Measurements from ENCODE around the gene ARHGAP21.
A peak's percentile ranks its signal among the peaks of the same experiment; 100 is the strongest.
"Not testable (repeated sequence)": the region's sequence is repeated elsewhere in the genome, so short reads cannot be mapped to it uniquely, and the experiment has no call there.

The ARHGAP21 gene

DNA sequence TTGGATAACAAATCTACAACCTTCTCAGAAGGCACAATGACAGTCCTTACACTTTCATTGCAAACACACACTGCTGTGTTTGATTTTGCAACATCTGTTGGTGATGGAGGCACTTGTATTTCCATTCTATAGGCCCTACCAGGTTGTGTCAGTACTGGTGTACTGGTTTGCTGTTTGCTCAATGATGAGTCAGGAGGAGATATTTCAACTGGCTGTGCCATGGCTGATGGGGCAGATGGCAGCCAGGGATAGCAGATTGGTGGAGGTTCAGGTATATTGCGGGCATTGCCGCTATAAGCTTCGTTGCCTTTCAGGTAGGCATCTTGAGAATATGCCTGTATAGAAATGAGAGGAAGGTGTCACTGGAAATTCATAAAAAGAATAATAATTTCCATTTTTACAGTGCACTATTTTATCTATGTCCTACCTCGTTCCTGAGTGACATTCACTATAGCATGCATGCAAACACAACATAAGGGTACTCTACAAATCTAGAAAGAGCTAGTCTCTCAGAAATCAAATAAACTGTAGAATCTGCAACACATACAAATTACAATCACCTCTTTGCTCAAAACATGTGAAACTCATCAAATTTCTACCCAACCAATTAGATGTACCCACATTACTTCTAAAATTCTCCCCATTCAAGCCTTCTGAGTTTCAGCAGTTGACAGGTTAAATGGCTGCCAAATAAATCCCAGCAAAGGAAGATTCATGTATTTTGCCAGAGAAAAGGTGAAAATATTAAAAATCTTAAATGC is 102.5 kb downstream of the ARHGAP21 start:
- not testable (repeated sequence) for DNase-seq

DNA sequence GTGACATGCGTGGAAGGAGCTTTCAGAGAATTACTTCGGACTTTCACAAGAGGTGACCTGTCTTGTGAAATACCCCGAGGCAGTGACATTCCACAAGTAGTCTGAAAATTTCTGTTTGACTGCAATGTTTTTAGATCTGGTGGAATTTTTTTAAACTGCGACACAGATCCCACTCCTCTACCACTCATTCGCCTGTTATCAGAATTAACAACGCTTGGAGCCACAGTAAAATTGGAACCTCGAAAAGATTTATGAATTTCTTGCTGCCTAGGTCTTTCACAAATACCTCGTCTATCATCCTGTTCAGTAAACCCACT is 103.7 kb downstream of the ARHGAP21 start:
- not testable (repeated sequence) for DNase-seq

DNA sequence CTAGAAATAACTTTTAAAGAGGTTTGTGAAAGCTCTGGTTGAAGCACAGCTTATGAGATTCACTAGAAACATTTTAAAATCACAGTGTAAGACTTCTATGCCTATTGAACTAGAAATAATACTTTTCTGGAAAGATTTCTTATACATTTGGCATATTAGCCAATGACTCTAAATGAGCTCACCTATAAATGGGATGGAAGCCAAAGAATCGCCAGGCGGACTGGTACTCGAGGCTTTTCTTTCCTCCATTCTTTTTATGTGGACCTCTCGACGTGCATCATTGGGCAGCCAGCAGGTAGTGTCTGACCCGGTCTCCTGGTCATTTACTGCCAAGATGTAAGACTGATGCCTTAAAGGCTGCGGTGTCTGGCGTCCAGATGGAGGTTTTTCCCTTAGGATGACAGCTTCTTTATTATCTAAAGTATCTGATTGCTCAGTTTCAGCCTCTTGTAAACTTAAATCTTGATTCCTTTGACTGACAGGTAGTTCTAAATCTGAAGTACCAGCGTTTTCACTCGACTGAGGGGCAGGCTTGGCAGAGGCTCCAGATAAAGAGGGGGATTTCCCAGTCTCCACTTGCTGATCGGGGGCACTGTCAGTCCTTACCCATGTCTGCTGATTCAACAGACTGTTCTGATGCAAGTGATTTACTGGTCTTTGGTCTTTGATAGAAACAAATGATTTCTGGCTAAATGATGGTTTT is 104.2 kb downstream of the ARHGAP21 start:
- not testable (repeated sequence) for DNase-seq

DNA sequence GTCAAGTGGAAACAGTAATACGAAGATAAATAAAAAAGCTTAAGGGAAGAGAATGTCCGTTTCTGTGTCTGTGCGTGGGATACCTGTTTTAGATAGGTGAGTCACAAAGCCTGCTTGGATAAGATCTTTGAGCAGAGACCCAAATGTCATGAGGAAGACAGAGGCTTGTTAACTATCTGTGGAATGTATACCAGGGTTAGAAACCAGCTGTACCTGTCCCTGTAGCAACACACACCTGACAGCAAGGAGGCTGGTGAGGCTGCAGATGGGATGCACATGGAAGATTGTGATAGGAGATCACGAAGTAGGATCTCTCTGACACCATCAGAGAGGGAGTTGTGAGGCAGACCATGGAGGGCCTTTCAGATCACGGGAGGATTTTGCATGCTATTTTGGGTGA is 105.3 kb downstream of the ARHGAP21 start:
- no peak for DNase-seq

DNA sequence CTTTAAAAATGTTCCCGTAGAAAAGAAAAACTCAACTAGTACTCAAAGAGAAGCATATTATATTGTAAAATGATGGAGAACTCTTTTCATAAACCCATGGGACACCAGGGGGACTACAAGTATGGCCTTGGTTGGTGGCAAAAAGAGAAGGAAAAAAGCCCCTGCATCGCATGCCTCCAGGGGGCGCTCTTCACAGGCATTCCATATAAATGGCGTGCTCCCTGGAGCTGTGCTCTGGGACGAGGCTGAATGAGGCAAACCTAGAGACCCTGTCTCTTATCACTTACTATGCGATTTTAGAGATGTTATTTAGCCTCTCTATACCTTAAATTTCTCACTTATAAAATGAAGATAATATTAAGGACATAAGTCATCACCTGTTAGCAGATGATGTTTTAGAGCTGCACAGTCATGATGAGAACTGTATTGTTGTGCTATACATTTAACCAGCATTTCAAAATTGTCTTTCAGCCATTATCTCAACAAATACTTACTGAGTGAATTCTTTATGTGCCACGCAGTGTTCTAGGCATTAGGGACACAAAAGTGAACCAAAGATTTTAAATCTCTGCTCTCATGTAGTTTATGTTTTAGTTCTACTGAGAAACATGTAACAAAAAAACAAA is 105.8 kb downstream of the ARHGAP21 start:
- DNase-seq: peak; percentile 80

DNA sequence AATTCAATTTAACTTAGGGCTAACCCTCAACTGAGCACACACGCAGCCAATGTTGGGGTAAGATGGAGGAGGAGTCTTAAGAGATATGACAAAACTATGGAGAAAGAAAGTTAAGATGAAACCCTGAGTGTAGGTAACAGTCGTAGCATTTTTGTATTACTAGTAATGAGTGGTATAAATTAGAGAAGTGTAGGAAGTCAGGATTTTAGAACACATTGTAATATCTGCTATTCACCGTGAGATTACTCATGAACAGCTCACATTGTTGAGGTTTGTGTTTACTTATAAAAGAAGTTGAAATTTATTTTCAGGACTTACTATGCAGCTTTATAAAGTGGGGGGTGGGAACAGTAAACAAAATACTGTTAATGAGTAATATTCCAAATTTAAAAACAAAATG is 107.2 kb downstream of the ARHGAP21 start:
- no peak for DNase-seq

DNA sequence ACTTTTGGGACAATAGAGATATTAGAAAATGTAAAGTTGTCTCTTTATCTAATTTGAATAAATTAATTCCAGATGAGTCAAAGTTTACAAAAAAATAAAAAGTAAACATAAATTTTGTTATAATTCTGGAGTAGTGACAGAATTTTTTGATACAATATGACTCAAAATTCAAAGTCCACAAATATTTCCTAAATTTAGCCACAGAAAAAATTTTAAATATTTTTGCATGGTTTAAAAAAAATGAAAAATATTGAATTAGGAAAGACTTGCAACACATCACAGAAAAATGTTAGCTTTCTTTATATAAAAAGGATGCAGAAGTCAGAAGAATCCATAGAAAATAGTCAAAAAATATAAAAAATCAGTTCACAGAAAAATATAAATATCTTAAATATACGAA is 117.7 kb downstream of the ARHGAP21 start:
- no peak for DNase-seq

DNA sequence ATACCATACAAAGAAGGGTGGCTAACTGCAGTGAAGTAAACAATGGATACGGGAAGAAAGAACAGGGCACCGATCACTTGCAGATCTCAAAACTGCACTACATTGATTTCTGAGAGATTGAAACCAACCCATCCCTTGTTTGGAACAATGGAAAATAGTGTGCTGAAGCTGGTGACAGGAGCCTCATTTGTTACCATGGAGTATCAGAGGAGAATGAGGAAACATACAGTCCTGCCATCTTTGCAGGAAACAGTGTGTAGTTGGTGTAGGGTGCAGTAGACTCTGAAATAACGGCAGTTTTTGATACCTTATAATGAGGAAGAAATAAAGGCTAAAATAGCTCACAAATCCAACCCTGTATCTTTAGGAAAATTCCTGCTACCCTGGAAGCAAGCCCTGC is 118.5 kb downstream of the ARHGAP21 start:
- no peak for DNase-seq

DNA sequence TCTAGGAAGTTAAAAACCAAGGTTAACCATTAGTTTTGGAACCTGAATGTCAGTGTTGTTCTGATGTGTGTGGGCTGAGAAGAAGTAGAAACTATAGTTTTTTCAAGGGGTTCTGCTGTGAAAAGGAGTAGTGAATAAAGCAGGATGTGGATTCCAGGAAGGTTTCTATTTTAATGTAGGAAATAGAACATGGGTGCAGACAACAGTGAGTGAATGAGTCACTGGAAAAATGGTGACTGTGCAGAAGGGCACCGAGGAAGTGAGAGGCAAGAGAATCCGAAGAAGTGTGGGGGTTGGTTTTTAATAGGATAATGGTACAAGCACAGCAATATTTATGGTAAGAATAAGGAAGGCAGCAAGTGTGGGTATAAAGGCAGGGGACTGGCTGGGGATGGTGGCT is 120.4 kb downstream of the ARHGAP21 start:
- DNase-seq: no peak

DNA sequence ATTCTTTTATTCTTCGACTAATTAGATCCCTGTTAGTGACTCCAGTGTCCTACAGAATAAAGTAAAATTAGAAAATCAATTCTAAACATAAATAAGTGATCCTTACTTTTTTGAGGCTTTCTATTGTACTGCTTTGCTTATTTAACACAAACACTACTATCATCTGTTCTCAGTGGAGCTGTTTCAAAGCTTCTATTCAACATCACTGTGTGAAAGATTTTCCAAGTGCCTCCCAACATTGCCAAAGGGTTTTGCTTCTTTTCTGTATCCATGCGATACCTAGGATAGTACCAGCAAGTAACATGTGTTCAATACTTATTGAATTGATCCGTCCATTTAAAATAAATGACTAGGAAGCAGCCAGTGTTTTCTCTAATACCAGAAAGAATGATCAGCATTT is 125.7 kb downstream of the ARHGAP21 start:
- no peak for DNase-seq

DNA sequence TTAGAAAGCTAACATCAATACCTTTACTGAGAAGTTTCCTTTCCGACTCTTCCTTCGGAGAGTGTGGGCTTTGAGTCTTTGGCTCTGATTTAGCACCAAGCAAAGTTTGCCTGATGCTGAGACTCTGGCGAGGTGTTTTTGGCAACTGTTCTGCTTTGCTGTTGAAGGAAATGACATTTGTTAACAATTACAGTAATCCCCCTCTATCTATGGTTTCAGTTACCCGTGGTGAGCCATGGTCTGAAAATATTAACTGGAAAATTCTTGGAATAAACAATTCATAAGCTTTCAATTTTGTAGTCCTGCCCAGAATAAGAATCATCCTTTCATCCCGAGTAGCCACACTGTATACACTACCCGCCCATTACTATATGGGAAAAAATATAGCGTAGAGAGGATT is 126.3 kb downstream of the ARHGAP21 start:
- no peak for DNase-seq

DNA sequence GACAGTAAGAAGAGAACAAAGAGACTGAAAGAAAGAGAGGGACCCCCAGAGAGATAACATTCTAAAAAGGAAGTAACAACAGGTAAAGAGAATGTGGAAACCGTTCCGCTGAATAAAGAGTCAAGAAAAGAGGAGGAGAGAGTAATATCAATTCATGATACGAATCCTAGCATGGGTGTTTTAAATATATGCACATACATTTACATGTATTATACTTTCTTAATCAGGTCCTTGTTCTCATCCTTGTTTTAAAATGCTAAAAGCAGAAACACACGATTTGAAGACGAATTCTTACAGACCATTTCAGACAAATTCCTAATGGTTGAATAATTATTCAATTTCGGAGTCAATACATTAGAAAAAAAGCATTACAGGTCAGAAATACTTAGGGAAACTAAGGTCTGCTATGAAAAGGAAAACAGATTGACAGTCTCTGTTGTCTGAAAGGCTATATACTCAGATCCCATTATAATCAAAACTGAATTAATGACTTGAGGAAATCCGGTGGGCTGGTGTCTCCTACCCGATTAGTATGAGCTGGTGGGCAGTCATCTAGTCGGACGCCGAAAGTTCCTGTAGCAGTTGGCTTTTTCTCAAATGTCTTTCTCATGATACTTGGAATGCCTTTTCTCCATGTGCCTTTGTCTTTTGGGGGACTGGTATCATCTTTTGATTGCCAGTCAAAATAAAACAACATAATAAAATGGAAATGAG is 127.3 kb downstream of the ARHGAP21 start:
- DNase-seq: no peak

DNA sequence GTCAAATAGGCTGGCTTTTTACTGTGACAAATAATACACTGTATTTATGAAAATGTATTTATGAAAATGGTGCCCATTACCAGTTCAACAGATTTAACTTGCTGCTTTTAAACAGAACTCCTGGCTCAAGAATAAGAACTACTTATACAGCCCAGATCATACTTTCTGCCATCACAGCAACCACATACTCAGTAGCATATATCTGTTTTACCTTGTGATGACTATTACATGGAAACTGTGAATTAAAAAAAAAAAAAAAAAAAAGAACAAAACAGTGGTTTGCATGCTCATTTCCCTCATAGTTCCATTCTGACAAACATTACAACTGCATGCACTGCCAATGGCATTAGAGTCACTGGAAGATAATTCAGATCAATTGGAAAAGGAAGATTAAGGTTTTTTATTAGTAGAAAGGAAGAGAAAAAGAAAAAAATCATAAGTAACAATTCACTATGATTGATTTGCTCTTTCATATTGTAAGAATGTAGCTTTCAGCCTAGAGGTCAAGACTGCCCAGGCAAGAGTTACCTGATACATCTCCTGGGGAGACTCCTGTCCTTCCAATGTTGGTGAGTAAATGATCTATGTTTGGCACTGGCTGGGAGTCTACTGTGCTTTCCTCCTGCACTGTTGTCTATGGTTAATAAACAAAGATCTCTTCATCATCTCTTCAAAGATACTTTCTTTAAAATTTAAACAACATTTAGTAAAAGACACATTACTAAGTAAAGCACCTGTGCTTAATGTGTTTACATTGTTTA is 132.8 kb downstream of the ARHGAP21 start:
- DNase-seq: no peak

DNA sequence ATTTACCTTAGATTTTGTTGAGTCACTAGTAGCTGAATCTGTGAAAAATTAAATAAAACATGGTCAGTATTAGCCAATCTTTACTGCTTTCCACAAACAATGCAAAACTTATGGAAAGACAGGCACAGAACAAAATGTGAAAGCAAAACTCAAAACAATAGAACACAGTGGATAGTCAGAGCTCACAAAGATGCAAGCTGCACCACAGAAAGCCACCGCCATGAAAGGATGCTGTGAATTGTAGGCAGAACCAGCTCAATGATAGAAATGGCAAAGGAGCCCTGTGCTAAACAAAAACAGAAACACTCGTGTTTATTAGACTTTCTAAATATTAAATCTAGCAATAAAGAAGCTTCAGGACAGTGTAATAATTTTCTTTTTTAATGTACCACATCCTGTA is 134.4 kb downstream of the ARHGAP21 start:
- DNase-seq: no peak

DNA sequence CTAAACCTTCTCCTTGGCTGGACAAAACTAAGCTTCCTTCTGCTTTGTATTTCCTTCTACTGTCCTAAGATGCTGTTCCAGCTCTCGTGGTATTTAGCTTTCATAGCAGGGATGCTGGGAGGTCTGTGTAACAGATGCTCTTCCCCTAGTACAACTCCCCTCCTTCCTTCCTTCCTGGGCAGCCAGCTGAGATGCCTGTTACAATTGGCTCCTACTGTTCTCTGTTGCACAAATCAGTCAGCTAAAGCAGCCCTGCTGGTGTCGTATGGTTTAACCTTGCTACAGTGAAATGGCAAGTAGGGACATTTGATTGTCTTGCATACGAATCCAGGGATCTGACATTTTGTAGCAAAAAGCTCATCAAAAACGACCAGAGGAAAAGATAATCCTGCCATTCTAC is 143.8 kb downstream of the ARHGAP21 start:
- no peak for DNase-seq

DNA sequence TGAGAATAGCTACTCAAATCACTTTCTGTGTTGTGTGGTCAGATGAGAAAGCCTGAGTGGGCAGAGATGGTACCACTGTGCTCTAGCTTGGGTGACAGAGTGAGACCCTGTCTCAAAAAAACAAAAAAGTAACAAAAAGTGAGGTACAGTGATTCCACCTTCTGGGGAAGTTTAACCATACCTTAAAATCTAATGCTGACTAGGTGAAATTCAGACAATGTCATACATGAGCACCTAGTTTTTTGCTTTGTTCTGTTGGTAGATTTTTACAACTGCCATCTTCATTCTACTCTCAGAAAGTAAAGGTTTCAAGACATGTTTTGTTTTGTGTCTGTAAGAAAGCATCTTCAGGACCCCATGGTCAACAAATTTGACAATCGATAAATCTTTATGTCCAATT is 144.2 kb downstream of the ARHGAP21 start:
- DNase-seq: no peak

DNA sequence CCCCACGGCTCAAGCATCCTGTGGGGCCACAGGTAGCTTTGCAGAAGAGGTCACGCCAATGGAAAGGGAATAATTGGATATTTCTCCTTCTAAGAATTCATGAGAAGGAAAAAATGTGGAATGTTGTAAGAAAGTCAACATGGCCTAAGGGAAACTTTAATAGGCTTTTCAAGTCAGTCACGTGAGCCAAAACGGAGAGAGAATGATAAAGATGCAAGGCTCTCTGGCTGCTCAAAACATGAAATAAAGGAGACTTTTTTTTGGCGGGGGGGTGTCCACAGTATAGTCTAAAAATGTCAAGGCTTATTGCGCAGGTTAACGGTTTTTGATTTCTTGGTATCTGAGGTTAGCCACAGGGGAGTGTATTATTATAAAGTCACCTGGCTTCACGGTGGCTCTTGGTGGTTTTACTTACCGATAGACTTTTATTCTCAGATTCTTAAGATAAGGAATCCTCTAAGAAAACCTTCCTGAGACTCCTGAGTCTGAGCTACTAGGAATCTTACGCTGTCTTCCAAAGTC is 148.1 kb downstream of the ARHGAP21 start:
- no peak for DNase-seq

DNA sequence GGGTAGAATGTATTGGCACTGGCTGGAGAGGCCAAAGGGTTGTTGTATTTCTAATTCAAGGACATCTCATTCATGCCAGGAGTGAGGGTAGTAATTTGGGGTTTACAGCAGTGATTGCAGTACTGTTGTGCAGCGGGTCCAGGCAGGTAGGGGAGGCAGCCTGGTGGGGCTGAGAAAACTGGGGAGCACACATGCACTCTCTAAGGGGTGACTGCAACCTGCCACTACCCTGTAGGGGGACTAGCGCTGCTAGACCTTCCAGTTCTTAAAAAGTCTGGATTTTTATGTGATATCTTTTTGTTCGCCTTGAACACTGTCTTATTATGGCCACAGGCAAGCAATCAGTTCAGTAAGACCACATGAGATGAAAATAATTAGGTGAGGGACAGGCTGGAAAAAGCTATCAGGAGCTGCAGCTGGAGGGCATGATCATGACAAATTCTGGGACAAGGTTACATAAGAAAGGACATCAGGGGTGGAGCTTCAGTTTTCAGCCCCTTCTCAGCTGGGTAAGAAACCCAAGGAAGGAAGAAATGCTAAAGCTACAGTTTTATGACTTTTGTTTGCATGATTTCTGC is 149.0 kb downstream of the ARHGAP21 start:
- DNase-seq: peak; percentile 9

DNA sequence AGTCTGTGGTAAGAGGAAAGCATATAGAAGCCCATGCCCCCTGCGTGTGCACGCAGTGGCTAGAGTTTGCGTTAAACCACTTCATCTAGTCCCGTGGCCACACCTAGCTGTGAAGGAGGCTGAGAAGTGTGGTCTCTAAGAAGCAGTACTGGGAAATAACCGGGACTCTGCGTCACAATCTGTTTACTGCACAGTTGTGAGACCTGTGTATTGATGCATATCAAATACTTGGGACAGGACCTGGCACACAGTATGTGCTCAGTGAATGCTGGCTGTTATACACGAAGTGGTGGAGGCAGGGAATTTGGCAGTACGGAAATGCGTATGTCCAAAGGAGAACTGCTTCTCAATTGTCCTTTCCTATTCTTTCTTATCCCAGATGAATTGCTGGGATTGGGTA is 149.5 kb downstream of the ARHGAP21 start:
- no peak for DNase-seq

DNA sequence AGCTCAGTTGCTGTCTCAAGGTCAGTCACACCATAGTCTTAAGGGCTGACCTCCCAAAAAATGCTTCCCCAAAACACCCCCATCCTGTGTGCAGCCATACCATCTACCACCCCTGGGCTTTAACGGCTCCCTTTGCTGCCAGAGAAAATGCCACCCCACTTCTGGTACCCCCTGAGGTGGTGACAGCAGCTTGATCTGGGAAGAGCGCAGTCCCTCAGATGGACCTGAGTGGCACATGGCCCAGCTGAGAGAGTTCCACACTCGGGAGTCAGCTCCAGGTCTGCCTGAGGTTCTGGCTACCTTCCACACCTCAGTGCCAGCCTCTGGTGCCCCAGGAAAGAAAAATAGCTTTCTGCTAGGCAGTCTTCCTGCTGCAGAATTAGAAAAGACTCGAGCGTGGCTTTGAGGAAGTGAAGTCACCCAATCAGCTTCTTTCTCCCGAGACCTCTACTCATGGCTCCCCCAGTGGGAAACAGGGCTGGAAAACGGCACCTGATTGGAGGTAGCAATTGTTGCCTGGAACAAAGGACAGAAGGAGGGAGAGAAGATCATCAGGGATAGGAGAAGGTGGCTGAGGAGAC is 151.7 kb downstream of the ARHGAP21 start:
- no peak for DNase-seq

DNA sequence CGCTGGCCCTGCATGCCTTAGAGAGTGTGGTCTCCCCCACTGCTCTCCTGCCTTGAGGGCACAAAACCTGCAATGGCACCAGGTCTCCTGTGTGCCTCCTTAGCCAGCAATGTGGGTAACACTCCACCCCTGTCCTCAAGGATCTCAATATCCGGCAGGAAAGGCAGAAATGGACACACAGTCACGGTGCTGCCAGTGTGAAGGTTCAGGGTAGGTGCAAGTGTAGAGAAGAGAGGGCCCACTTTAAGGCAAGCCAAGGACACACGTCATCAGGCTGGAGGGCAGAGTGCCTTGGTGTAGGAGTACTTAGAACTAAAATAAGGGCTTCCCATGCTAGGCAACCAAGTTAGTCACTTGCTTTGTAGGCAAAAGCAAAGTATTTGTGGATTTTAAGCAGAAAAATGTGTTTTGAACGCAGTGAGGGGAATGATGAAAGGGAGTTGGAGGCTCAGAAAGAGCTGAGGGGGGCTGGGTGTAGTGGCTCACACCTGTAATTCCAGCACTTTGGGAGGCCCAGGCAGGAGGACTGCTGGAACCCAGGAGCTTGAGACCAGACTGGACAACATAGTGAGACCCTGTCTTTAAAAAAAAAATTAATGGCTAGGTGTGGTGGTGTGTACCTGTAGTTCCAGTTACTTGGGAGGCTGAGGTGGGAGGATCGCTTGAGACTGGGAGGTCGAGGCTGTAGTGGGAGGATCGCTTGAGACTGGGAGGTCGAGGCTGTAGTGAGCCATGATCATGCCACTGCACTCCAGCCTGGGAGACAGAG is 152.8 kb downstream of the ARHGAP21 start:
- DNase-seq: no peak
